Activated CD4-positive, alpha-beta T cell treated with anti-CD3 and anti-CD28 coated beads, Interleukin-2, amount 50 U/mL, for 16 hours (primary cell): ENCODE results near the gene SDK1.

Experiments used
- DNase-seq: peaks from one replicate; pipeline ENCODE4 v3.0.0-alpha.2; 2020

Gene SDK1

GRCh38 chr7:3345699-3346481, 44.8 kb downstream of the SDK1 start:
- DNase-seq: no peak

- DNase-seq: no peak
Measured at GRCh38 chr7:3349126-3349525, 48.1 kb downstream of the SDK1 start.

- DNase-seq: no peak
Measured at GRCh38 chr7:3356173-3356572, 55.1 kb downstream of the SDK1 start.

- no peak for DNase-seq
Measured at GRCh38 chr7:3358991-3359390, 57.9 kb downstream of the SDK1 start.

- DNase-seq: no peak
Measured at GRCh38 chr7:3367261-3367660, 66.2 kb downstream of the SDK1 start.

- DNase-seq: no peak
Measured at GRCh38 chr7:3370068-3370830, 69.2 kb downstream of the SDK1 start.

- DNase-seq: no peak
Measured at GRCh38 chr7:3370921-3371320, 69.9 kb downstream of the SDK1 start.

GRCh38 chr7:3371601-3372000, 70.5 kb downstream of the SDK1 start:
- no peak for DNase-seq

GRCh38 chr7:3374239-3374638, 73.2 kb downstream of the SDK1 start:
- DNase-seq: no peak

GRCh38 chr7:3378390-3379150, 77.5 kb downstream of the SDK1 start:
- DNase-seq: no peak

GRCh38 chr7:3380034-3380433, 79.0 kb downstream of the SDK1 start:
- no peak for DNase-seq

- DNase-seq: no peak
Measured at GRCh38 chr7:3380886-3381685, 80.0 kb downstream of the SDK1 start.

- no peak for DNase-seq
Measured at GRCh38 chr7:3386423-3387190, 85.6 kb downstream of the SDK1 start.

GRCh38 chr7:3393862-3394261, 92.8 kb downstream of the SDK1 start:
- no peak for DNase-seq

- DNase-seq: no peak
Measured at GRCh38 chr7:3397324-3397723, 96.3 kb downstream of the SDK1 start.

GRCh38 chr7:3399858-3400257, 98.8 kb downstream of the SDK1 start:
- no peak for DNase-seq

- DNase-seq: no peak
Measured at GRCh38 chr7:3404501-3404900, 103.4 kb downstream of the SDK1 start.

- peak; percentile 74 for DNase-seq
Measured at GRCh38 chr7:3408814-3409595, 108.0 kb downstream of the SDK1 start.

GRCh38 chr7:3412871-3413270, 111.8 kb downstream of the SDK1 start:
- no peak for DNase-seq

- no peak for DNase-seq
Measured at GRCh38 chr7:3415861-3416312, 114.8 kb downstream of the SDK1 start.

- DNase-seq: no peak
Measured at GRCh38 chr7:3416453-3416852, 115.4 kb downstream of the SDK1 start.
